Activated T-cell treated with anti-CD3 and anti-CD28 coated beads, Interleukin-2, amount 50 U/mL, for 24 hours (primary cell): ENCODE measurements around the gene TRIO.

Experiments used
- DNase-seq: peaks from one replicate; pipeline ENCODE4 v3.0.0-alpha.2; 2020
- H3K27ac Mint-ChIP-seq: 2 replicates; pipeline ENCODE4 v1.8.0; 2020; ENCODE audit warnings: mild to moderate bottlenecking, mixed read lengths
- H3K27me3 Mint-ChIP-seq: 2 replicates; pipeline ENCODE4 v1.8.0; 2020; ENCODE audit warnings: mixed read lengths
- H3K36me3 Mint-ChIP-seq: 2 replicates; pipeline ENCODE4 v1.8.0; 2020; ENCODE audit warnings: low read depth, mixed read lengths
- H3K4me1 Mint-ChIP-seq: 2 replicates; pipeline ENCODE4 v1.8.0; 2020; ENCODE audit warnings: low read depth, mixed read lengths
- H3K4me3 Mint-ChIP-seq: 2 replicates; pipeline ENCODE4 v1.8.0; 2020; ENCODE audit warnings: mild to moderate bottlenecking, moderate library complexity, mixed read lengths
- H3K9me3 Mint-ChIP-seq: 2 replicates; pipeline ENCODE4 v1.8.0; 2020; ENCODE audit warnings: mixed read lengths

The TRIO gene

GRCh38 chr5:14231156-14231555 lies 88.0 kb downstream of the TRIO start:
- H3K36me3 Mint-ChIP-seq: no peaks in the 10 kb centered on the region
- H3K27me3 Mint-ChIP-seq: peaks cover 3% of the 10 kb centered on the region
- H3K4me3 Mint-ChIP-seq: no peak overlapping the region
- DNase-seq: no peak
- no peaks in the 10 kb centered on the region for H3K4me1 Mint-ChIP-seq
- no peak overlapping the region for H3K27ac Mint-ChIP-seq
- H3K9me3 Mint-ChIP-seq: no peaks in the 10 kb centered on the region

DNA sequence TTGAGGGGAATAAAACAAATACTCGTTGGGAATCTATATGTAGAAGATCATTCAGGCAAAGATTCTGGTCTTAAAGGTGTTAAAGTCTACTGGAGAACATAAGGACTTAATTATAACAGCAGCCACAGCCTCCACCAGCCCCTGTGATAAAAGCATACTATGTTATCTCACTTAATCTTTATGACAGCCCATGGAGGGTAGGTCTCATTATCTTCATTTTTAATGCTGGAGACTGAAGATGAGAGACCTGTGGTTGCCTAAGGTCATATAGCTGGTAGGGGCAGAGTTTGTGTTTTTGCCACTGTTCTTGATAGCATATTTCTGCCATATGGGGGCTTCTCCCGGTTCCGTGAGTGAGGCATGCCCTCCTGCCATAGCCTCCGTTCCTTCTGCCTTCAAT lies 88.7 kb downstream of the TRIO start:
- no peaks in the 10 kb centered on the region for H3K4me1 Mint-ChIP-seq
- H3K27ac Mint-ChIP-seq: no peak overlapping the region
- no peak for DNase-seq
- peaks cover 3% of the 10 kb centered on the region for H3K27me3 Mint-ChIP-seq
- H3K4me3 Mint-ChIP-seq: no peak overlapping the region
- H3K9me3 Mint-ChIP-seq: no peaks in the 10 kb centered on the region
- H3K36me3 Mint-ChIP-seq: no peaks in the 10 kb centered on the region

GRCh38 chr5:14234204-14234603 lies 91.1 kb downstream of the TRIO start:
- no peaks in the 10 kb centered on the region for H3K9me3 Mint-ChIP-seq
- no peaks in the 10 kb centered on the region for H3K36me3 Mint-ChIP-seq
- no peaks in the 10 kb centered on the region for H3K4me1 Mint-ChIP-seq
- no peak overlapping the region for H3K4me3 Mint-ChIP-seq
- H3K27me3 Mint-ChIP-seq: peaks cover 3% of the 10 kb centered on the region
- DNase-seq: no peak
- H3K27ac Mint-ChIP-seq: no peak overlapping the region

- no peak overlapping the region for H3K27ac Mint-ChIP-seq
- H3K4me1 Mint-ChIP-seq: no peaks in the 10 kb centered on the region
Measured at GRCh38 chr5:14235872-14236271, 92.7 kb downstream of the TRIO start.

DNA sequence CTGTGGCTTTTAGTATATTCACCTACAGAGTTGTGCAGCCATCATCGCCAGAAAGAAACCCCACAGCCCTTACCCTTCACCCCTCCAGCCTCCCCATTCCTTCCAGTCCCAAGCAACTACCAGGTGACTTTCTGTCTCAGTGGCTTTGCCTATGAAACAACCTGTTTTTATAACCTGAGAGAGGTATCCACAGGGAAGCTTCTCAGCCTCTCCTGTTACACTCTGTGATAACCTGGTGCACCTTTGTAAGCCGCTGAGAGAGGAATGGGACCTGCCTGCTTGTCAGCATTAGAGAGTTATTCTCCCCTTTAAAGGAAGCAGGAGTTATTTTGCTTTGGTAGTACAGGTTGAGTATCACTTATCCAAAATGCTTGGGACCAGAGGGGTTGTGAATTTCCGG lies 93.6 kb downstream of the TRIO start:
- Mint-ChIP-seq H3K36me3 (no peaks in the 10 kb centered on the region), H3K4me3 (no peak overlapping the region), H3K27ac (no peak overlapping the region), H3K4me1 (no peaks in the 10 kb centered on the region), H3K9me3 (no peaks in the 10 kb centered on the region), H3K27me3 (peaks cover 5% of the 10 kb centered on the region)
- no peak for DNase-seq

More at GRCh38 chr5:14235872-14236271, 92.7 kb downstream of the TRIO start:
- DNase-seq: no peak
- Mint-ChIP-seq H3K4me3 (no peak overlapping the region), H3K36me3 (no peaks in the 10 kb centered on the region), H3K9me3 (no peaks in the 10 kb centered on the region), H3K27me3 (peaks cover 5% of the 10 kb centered on the region)

DNA sequence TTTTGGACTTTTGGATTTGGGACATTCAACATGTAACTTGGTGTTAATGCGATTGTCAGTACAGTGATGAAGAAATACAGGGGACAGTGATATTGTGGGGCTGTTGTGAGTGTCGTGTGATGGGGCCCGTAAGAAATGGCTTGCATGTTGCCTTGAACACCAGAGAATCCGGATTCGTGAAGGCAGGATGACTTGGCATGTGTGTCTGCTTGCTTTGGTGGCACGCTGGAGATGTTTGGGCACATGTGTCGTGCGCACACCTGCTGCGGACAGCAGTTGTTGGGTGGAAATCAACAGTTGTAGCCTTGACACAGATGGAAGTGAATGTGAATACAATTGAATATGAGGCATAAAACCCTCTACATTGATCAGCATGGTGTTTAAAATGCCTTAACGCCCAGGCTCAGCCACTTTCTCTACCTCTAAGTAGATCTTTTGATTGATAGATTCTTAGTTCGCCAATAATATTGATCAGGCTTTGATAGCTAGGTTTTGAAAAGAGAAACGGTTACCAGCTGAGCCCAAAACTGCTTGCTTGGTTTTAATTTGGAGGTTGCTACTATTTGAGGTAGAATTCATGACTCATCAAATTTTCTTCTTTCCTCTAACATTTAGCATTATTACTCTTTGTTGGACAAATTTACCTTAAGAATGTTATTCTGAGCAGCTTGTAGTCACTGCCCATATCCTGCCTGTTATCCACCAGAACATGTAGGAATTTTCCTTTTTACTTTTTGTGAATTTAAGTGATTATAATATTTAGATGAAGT lies 94.4 kb downstream of the TRIO start:
- Mint-ChIP-seq H3K4me3 (no peak overlapping the region), H3K27me3 (peaks cover 5% of the 10 kb centered on the region), H3K27ac (no peak overlapping the region), H3K4me1 (no peaks in the 10 kb centered on the region), H3K36me3 (no peaks in the 10 kb centered on the region), H3K9me3 (no peaks in the 10 kb centered on the region)
- no peak for DNase-seq

DNA sequence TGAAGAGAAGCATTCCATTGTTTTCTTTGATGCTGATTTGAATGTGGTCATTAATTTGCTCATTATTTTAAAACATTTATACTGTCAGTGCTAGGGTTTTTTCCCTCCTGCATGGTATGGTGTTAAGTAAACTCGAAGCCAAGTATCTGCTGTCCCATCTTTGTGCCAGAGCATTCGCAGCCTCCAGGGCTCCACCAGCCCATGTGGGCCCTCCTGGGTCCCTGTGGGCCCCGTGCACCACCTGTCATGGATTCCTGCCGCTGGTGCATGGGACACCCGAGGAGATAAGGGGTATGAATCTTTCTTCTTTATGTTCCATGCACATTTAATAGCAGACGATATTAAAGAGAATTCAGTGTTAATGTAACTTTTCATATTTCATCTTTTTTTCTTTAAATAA lies 95.1 kb downstream of the TRIO start:
- Mint-ChIP-seq H3K27ac (no peak overlapping the region), H3K9me3 (no peaks in the 10 kb centered on the region), H3K4me3 (no peak overlapping the region), H3K4me1 (no peaks in the 10 kb centered on the region), H3K27me3 (peaks cover 3% of the 10 kb centered on the region), H3K36me3 (no peaks in the 10 kb centered on the region)
- no peak for DNase-seq

DNA sequence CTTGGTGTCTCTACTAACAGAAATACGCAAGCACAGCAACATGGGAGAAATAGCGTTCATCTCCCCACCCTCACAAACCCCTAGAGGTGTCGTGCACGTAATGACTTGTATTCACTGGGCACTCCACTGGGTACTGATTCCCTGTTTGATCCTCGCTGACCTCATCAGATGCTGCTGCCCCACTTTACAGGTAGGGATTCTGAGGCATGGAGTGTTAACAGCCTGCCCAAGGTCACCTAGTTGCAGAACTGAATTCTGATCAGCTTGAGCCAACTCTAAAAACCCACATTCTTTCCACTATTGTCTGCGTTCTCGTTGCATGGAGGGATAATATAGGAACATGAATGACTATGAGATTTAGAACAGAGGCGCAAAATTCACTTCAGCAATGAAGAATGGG lies 96.3 kb downstream of the TRIO start:
- DNase-seq: no peak
- Mint-ChIP-seq H3K27me3 (peaks cover 5% of the 10 kb centered on the region), H3K27ac (no peak overlapping the region), H3K4me1 (no peaks in the 10 kb centered on the region), H3K9me3 (no peaks in the 10 kb centered on the region), H3K36me3 (no peaks in the 10 kb centered on the region), H3K4me3 (no peak overlapping the region)

GRCh38 chr5:14239951-14240350 lies 96.8 kb downstream of the TRIO start:
- Mint-ChIP-seq H3K27ac (no peak overlapping the region), H3K9me3 (no peaks in the 10 kb centered on the region), H3K4me3 (no peak overlapping the region), H3K27me3 (peaks cover 5% of the 10 kb centered on the region), H3K4me1 (no peaks in the 10 kb centered on the region), H3K36me3 (no peaks in the 10 kb centered on the region)
- no peak for DNase-seq

DNA sequence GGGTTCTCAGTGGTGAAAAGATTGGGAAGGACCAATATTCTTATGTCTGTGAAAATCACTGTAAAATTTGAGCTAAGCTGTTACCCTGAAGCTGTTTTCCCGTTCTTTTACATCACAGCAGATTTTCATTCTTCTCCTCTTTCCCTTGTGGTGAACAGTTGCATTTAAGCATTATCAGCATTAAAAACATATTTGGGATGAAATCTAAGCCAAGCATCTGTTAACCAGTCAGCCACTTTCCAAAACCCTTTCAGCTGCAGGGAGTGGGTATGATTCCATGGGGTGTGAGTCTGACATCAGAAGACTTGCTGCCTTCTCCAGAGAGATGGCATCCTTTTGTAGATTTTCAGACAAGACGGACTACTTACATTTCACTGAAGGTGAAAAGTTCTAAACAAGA lies 97.2 kb downstream of the TRIO start:
- no peak overlapping the region for H3K4me3 Mint-ChIP-seq
- H3K27ac Mint-ChIP-seq: no peak overlapping the region
- H3K36me3 Mint-ChIP-seq: no peaks in the 10 kb centered on the region
- no peaks in the 10 kb centered on the region for H3K9me3 Mint-ChIP-seq
- peaks cover 5% of the 10 kb centered on the region for H3K27me3 Mint-ChIP-seq
- H3K4me1 Mint-ChIP-seq: no peaks in the 10 kb centered on the region
- no peak for DNase-seq

GRCh38 chr5:14241141-14241540 lies 98.0 kb downstream of the TRIO start:
- Mint-ChIP-seq H3K4me3 (no peak overlapping the region), H3K9me3 (no peaks in the 10 kb centered on the region), H3K4me1 (no peaks in the 10 kb centered on the region), H3K27me3 (peaks cover 5% of the 10 kb centered on the region), H3K36me3 (no peaks in the 10 kb centered on the region), H3K27ac (no peak overlapping the region)
- DNase-seq: no peak

DNA sequence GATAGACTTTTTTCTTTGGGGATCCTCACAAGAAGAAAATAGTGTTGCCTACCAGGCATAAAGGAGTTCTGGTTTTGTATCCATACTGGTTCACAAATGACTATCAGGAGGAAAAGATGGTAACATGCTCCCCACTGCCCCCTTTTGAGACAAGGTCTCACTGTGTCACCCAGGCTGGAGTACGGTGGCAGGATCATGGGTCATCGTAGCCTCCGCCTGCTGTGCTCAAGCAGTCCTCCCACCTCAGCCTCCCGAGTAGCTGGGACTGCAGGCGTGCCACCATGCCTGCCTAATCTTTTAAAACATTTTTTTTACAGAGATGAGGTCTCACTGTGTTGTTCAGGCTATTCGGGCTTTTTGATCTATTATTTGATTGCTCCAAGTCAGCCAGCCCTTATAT lies 99.3 kb downstream of the TRIO start:
- Mint-ChIP-seq H3K36me3 (no peaks in the 10 kb centered on the region), H3K27ac (no peak overlapping the region)

GRCh38 chr5:14242871-14243383 lies 99.8 kb downstream of the TRIO start:
- Mint-ChIP-seq H3K4me1 (no peaks in the 10 kb centered on the region), H3K4me3 (no peak overlapping the region), H3K36me3 (no peaks in the 10 kb centered on the region), H3K27me3 (peaks cover 12% of the 10 kb centered on the region), H3K9me3 (no peaks in the 10 kb centered on the region), H3K27ac (no peak overlapping the region)
- no peak for DNase-seq

More for the DNA sequence above, 99.3 kb downstream of the TRIO start:
- no peak for DNase-seq
- Mint-ChIP-seq H3K9me3 (no peaks in the 10 kb centered on the region), H3K27me3 (peaks cover 12% of the 10 kb centered on the region), H3K4me1 (no peaks in the 10 kb centered on the region), H3K4me3 (no peak overlapping the region)

DNA sequence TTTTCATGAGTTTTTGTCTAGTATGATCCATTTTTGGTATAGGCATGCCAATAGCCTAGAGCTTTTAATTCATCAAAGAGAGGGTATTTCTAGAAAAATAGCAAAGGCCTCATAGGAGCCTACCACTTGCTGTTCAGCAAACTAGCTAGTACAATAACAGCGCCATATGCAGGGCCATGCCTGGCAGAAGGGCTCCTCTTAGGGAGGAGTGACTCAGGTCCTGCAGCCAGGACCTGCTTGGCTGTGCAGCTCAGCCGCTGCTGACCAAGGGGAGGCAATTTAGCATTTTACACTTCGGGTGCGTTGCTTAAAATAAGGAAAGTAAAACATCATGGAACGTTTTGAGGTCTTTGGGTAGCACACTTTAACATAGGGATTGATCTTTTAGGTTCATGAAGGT lies 100.6 kb downstream of the TRIO start:
- Mint-ChIP-seq H3K9me3 (no peaks in the 10 kb centered on the region), H3K36me3 (no peaks in the 10 kb centered on the region), H3K4me3 (no peak overlapping the region), H3K4me1 (no peaks in the 10 kb centered on the region), H3K27me3 (peaks cover 15% of the 10 kb centered on the region), H3K27ac (no peak overlapping the region)
- no peak for DNase-seq

- H3K4me1 Mint-ChIP-seq: no peaks in the 10 kb centered on the region
- H3K27me3 Mint-ChIP-seq: peaks cover 16% of the 10 kb centered on the region
- no peaks in the 10 kb centered on the region for H3K36me3 Mint-ChIP-seq
Measured at GRCh38 chr5:14244721-14245120, 101.6 kb downstream of the TRIO start.

More at GRCh38 chr5:14244721-14245120, 101.6 kb downstream of the TRIO start:
- no peak overlapping the region for H3K4me3 Mint-ChIP-seq
- DNase-seq: no peak
- H3K9me3 Mint-ChIP-seq: no peaks in the 10 kb centered on the region
- H3K27ac Mint-ChIP-seq: no peak overlapping the region
